GM20000 (cell line): Measurements from ENCODE around the gene RPP25L.

Experiments
- DNase-seq: peaks from one replicate; pipeline ENCODE4 v3.0.0; 2012; ENCODE audit warnings: low spot score
- TF ChIP-seq, protein P1 (sequence below): IDR thresholded peaks from 2 replicates; pipeline ENCODE4 v1.5.1; 2012; ENCODE audit warnings: mild to moderate bottlenecking, control low read depth; ENCODE audit errors: extremely low read depth, missing control alignments

Gene RPP25L

DNA sequence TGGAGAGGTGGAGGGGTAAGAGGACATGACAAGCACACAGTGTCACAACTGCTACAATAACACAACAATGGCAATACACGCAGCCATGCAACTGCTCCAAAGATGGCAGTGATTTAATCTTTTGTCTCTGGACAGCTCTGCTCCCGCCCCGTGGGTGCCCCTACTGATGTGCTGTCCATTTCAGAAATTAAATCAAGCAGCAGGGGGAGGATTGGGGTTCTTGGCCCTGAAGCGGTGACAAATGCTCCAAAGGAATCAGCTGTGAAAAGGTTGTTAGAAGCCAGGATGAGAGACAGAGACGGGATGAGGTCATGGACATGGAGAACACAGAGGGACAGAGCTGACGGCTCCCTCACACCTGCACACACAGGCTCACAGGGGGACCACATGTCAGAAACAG lies 44.9 kb downstream of the RPP25L start:
- TF ChIP-seq, protein P1, sequence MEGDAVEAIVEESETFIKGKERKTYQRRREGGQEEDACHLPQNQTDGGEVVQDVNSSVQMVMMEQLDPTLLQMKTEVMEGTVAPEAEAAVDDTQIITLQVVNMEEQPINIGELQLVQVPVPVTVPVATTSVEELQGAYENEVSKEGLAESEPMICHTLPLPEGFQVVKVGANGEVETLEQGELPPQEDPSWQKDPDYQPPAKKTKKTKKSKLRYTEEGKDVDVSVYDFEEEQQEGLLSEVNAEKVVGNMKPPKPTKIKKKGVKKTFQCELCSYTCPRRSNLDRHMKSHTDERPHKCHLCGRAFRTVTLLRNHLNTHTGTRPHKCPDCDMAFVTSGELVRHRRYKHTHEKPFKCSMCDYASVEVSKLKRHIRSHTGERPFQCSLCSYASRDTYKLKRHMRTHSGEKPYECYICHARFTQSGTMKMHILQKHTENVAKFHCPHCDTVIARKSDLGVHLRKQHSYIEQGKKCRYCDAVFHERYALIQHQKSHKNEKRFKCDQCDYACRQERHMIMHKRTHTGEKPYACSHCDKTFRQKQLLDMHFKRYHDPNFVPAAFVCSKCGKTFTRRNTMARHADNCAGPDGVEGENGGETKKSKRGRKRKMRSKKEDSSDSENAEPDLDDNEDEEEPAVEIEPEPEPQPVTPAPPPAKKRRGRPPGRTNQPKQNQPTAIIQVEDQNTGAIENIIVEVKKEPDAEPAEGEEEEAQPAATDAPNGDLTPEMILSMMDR = no peak
- DNase-seq = no peak

- DNase-seq = no peak
- TF ChIP-seq, protein P1 = no peak
Measured at GRCh38 chr9:34566322-34566721, 45.6 kb downstream of the RPP25L start.

DNA sequence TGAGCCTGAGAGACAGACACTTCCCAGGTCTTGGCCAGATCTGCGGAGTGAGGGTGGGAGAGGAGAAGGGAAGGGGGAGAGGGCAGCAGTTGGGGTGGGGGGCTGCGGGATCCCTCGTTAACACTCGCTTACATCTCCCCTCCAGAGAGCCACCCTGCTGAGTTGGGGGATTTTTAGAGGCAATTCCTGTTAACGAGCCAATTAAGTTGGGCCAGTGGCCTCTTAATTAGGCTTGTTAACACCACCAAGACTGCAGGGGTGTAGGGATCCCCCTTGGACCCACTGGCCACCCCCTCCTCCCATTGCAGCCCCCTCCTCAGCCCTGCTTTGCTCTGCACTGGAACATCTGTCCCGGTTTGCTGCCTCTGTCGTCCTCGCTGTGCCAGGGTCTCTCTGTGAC lies 46.0 kb downstream of the RPP25L start:
- DNase-seq = no peak
- TF ChIP-seq, protein P1 = no peak

GRCh38 chr9:34564617-34565016 lies 47.3 kb downstream of the RPP25L start:
- TF ChIP-seq, protein P1 = no peak
- no peak for DNase-seq

GRCh38 chr9:34563262-34563661 lies 48.6 kb downstream of the RPP25L start:
- no peak for DNase-seq
- TF ChIP-seq, protein P1 = no peak

DNA sequence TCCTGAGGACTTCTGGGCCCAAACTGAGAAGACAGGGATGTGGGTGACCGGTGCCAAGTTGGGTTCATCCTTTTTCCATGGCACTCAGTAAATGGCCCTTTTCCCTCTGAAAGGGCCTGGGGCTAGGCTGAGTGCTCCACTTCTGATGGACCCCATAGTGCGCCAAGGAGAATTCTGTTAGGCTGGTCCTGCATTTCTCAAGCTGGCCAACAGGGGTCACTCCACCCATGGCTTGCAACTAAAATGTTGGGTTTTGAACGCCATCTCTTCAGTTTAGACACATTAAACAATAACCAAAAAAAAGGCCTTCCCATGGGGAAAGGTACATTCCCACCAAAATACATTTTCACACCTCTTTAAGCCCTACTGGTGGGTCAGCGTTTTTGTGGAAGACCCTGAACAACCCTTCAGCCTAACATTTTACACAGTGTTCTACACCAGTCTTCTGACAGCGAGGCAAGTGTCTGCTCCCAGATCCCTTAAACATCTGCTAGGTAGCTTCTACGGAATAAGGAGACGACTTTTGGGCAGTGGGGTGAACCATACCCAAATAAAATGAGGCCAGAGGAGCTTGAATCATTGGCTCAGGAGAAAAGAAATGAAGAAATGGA lies 49.7 kb downstream of the RPP25L start:
- TF ChIP-seq, protein P1 = peak; percentile 41
- no peak for DNase-seq

DNA sequence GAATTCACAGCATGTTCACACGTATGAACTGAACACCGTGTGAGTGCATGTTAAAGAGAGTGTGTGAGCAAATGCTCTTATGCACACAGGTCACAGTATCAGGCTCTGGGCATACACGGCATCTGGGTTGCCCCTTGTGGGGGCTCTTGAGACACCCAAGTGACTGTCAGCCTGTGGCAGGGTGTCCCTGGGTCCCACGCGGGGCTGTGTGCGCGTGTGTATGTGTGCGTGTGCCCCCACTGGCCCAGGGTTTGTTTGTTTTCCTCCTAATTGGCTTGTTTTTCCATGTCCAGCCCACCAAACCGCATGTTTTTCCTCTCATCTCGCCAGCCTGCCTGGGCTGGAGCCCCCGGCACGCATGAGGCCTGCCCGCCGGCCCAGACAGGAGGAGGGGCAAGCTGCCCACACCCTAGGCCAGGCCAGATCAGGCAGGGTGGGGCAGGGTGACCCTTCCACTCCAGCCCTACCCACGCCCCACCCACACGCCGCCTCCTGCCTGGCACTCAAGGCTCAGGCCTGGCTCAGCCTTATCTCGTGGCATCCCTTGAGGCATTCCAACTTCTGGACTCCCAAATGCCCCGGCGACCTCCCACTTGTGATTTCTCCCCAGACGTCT lies 51.2 kb downstream of the RPP25L start:
- TF ChIP-seq, protein P1 = no peak
- DNase-seq = no peak
